ENCODE data around the gene AK8.

DNA sequence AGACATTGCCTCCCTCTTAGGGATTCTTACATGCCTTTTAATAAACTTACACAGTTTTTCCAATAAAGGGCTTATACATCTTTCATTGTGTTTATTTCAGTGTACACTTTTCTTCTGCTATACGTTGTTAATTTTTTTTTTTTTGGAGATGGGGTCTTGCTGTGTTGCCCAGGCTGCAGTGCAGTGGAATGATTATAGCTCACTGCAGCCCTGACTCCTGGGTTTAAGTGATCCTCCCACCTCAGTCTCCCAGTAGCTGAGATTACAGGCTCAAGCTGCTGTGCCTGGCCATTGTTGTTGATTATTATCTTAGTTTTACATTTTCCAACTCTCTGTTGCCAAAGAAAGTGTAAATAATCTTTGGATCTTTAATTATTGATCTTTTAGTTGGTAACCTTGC, 118.0 kb downstream of the AK8 start:
- TF ChIP-seq, protein P1, sequence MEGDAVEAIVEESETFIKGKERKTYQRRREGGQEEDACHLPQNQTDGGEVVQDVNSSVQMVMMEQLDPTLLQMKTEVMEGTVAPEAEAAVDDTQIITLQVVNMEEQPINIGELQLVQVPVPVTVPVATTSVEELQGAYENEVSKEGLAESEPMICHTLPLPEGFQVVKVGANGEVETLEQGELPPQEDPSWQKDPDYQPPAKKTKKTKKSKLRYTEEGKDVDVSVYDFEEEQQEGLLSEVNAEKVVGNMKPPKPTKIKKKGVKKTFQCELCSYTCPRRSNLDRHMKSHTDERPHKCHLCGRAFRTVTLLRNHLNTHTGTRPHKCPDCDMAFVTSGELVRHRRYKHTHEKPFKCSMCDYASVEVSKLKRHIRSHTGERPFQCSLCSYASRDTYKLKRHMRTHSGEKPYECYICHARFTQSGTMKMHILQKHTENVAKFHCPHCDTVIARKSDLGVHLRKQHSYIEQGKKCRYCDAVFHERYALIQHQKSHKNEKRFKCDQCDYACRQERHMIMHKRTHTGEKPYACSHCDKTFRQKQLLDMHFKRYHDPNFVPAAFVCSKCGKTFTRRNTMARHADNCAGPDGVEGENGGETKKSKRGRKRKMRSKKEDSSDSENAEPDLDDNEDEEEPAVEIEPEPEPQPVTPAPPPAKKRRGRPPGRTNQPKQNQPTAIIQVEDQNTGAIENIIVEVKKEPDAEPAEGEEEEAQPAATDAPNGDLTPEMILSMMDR (IDR thresholded peaks at IDR 0.05; ENCODE audit: poor library complexity): no peak
- TF ChIP-seq EZH2 (IDR thresholded peaks at IDR 0.05; ENCODE audit: borderline replicate concordance) (no peak), EZH2phosphoT487 (IDR thresholded peaks at IDR 0.05; ENCODE audit: low read depth, severe bottlenecking, unreplicated experiment) (no peak)
